NCI-H2081 treated with DMSO at 0.1 percent for 48 hours (cell line): ENCODE results near the gene HIF3A.

Source experiments
- DNase-seq: peaks from one replicate; lab custom pipeline; 2025; lab: John Stamatoyannopoulos, UW

HIF3A gene

GRCh38 chr19:46384396-46384795, 87.6 kb downstream of the HIF3A start:
- DNase-seq, result no peak

DNA sequence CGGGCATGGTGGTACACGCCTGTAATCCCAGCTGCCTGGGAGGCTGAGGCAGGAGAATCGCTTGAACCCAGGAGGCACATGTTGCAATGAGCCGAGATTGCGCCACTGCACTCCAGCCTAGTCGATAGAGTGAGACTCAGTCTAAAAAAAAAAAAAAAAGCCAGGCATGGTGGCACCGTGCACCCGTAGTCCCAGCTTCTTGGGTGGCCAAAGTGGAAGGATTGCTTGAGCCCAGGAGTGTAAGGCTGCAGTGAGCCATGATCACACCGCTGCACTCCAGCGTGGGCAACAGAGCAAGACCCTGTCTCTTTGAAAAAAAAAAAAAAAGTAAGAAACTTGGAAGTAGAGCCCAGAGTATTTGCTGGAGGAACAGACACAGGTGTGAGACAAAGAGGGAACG, 88.8 kb downstream of the HIF3A start:
- no peak for DNase-seq

DNA sequence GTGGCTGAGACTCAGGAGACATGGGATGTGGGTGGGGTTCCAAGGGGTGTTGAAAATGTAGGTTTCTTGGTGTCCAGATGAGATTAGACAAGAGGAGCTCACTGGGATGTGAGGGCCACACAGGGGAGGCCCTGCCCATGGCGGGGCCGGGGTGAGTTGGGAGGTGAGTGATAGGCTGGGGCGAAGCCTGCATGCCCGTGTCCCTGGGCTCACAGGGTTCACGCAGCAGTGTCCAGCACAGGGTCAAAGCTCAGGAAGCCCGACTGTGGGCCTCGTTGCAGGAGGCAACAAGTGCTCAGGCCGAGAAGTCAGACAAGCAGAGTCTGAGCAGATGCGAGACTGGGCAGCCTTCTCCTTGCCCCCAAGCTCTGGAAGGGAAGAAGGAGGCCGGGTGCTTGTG, 89.3 kb downstream of the HIF3A start:
- DNase-seq, result no peak

DNA sequence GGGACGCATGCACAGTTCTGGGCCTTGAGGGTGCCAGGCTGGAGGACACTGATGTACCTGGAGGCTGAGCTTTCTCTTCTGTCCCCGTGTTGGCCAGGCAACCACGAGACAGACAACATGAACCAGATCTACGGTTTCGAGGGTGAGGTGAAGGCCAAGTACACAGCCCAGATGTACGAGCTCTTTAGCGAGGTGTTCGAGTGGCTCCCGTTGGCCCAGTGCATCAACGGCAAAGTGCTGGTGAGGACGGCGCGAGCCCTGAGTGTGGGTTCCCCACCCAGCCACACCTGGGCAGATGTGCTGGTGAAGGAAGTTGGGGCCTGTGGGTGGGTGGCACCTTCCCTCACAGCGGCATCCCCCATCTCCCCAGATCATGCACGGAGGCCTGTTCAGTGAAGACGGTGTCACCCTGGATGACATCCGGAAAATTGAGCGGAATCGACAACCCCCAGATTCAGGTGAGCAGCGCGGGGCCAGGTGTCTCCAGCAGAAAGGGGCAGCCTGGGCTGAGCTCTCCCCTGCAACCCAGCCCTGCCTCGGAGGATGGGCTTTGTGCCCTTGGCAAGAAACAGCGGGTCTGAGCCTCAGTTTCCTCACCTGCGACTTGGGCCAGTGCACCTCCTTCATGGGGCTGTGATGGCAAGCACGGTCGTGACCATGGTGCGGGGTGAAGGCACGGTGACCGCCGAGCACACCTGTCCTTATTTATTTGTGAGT, 90.3 kb downstream of the HIF3A start:
- no peak for DNase-seq

GRCh38 chr19:46387713-46388130, 90.9 kb downstream of the HIF3A start:
- DNase-seq, result no peak

- no peak for DNase-seq
These were observed 91.7 kb downstream of the HIF3A start for GRCh38 chr19:46388311-46389095.

- no peak for DNase-seq
These were observed 93.4 kb downstream of the HIF3A start for GRCh38 chr19:46390121-46390858.

DNA sequence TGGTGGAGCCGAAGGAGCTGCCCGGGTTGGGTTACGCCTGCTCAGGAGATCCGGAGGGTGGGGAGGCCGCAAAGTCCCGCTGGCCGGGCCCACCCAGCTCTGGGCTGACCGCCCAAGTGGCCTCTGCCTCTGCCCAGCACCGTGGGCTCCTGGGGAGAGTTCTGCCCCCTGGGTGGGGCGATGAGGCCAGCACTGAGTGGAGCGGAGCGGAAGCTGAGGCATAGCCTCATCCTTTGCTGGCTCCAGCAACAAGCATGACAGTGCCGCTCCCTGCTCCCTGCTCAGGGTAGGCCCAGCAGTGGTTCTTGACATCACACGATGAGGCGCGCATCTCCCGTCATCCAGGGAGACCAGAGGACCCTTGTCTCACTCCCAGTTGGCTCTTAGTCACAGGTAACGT, 94.0 kb downstream of the HIF3A start:
- no peak for DNase-seq

- DNase-seq, result no peak
These were observed 94.7 kb downstream of the HIF3A start for GRCh38 chr19:46391296-46392251.

DNA sequence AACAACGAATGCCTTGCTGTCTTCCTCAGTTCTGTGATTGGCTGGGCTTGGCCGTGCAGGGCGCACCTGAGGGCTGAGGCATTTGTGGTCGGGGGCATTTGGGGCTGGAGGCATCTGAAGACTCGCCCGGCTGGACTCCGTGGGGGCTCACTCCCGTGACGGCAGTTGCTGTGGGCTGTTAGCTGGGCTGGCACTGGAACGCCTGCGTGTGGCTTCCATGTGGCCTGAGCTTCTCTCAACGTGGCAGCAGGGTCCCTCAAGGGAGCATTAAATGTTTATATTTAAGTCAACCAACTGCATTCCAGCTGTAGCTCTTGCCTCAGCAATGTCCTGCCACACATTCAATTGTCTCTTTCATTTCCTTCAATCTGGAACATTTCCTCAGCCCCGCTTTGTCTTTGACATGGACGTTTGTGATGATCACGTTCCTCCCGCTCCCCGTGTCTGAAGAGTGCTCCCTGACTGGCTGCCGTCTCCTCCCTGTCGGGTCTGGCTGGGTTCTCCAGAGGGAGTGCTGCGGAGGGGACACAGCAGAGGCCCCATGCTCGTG, 95.5 kb downstream of the HIF3A start:
- no peak for DNase-seq

DNA sequence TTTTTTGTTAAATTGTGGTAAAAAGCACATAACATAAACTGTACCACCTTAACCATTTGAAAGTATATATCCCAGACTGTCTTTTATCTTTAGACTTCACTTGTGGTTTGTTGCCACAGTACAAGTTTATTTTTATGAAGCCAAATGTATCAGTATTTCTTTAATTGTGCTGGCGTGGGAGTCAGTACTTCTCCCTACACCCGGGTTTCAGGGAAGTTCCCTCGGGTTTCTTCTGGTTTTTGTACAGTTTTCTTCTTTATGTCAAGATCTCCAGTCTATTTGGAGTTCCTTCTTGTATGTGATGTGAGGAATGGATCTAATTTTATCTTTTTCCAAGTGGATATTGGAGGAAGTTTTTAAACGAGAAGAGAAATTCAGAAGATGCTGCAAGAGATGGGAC, 96.0 kb downstream of the HIF3A start:
- no peak for DNase-seq
